ENCODE measurements around the gene TGFB2.

DNA sequence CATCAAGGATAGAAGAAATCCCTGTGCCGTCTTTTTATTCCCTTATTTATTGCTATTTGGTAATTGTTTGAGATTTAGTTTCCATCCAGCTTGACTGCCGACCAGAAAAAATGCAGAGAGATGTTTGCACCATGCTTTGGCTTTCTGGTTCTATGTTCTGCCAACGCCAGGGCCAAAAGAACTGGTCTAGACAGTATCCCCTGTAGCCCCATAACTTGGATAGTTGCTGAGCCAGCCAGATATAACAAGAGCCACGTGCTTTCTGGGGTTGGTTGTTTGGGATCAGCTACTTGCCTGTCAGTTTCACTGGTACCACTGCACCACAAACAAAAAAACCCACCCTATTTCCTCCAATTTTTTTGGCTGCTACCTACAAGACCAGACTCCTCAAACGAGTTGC, 99.0 kb downstream of the TGFB2 start:
- TF ChIP-seq, protein P1, sequence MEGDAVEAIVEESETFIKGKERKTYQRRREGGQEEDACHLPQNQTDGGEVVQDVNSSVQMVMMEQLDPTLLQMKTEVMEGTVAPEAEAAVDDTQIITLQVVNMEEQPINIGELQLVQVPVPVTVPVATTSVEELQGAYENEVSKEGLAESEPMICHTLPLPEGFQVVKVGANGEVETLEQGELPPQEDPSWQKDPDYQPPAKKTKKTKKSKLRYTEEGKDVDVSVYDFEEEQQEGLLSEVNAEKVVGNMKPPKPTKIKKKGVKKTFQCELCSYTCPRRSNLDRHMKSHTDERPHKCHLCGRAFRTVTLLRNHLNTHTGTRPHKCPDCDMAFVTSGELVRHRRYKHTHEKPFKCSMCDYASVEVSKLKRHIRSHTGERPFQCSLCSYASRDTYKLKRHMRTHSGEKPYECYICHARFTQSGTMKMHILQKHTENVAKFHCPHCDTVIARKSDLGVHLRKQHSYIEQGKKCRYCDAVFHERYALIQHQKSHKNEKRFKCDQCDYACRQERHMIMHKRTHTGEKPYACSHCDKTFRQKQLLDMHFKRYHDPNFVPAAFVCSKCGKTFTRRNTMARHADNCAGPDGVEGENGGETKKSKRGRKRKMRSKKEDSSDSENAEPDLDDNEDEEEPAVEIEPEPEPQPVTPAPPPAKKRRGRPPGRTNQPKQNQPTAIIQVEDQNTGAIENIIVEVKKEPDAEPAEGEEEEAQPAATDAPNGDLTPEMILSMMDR (IDR thresholded peaks at IDR 0.05) = no peak
- TF ChIP-seq, protein P2, sequence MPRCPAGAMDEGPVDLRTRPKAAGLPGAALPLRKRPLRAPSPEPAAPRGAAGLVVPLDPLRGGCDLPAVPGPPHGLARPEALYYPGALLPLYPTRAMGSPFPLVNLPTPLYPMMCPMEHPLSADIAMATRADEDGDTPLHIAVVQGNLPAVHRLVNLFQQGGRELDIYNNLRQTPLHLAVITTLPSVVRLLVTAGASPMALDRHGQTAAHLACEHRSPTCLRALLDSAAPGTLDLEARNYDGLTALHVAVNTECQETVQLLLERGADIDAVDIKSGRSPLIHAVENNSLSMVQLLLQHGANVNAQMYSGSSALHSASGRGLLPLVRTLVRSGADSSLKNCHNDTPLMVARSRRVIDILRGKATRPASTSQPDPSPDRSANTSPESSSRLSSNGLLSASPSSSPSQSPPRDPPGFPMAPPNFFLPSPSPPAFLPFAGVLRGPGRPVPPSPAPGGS (IDR thresholded peaks at IDR 0.05) = no peak
- TF ChIP-seq, protein P3, sequence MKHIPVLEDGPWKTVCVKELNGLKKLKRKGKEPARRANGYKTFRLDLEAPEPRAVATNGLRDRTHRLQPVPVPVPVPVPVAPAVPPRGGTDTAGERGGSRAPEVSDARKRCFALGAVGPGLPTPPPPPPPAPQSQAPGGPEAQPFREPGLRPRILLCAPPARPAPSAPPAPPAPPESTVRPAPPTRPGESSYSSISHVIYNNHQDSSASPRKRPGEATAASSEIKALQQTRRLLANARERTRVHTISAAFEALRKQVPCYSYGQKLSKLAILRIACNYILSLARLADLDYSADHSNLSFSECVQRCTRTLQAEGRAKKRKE (CRISPR knock-in tag; IDR thresholded peaks at IDR 0.05; ENCODE audit: low read depth) = no peak
- TF ChIP-seq, protein P4, sequence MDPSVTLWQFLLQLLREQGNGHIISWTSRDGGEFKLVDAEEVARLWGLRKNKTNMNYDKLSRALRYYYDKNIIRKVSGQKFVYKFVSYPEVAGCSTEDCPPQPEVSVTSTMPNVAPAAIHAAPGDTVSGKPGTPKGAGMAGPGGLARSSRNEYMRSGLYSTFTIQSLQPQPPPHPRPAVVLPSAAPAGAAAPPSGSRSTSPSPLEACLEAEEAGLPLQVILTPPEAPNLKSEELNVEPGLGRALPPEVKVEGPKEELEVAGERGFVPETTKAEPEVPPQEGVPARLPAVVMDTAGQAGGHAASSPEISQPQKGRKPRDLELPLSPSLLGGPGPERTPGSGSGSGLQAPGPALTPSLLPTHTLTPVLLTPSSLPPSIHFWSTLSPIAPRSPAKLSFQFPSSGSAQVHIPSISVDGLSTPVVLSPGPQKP (IDR thresholded peaks at IDR 0.05; ENCODE audit: low read depth, low read length) = no peak
- TF ChIP-seq, protein P5, sequence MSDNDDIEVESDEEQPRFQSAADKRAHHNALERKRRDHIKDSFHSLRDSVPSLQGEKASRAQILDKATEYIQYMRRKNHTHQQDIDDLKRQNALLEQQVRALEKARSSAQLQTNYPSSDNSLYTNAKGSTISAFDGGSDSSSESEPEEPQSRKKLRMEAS (IDR thresholded peaks at IDR 0.05) = no peak
- TF ChIP-seq, protein P6, sequence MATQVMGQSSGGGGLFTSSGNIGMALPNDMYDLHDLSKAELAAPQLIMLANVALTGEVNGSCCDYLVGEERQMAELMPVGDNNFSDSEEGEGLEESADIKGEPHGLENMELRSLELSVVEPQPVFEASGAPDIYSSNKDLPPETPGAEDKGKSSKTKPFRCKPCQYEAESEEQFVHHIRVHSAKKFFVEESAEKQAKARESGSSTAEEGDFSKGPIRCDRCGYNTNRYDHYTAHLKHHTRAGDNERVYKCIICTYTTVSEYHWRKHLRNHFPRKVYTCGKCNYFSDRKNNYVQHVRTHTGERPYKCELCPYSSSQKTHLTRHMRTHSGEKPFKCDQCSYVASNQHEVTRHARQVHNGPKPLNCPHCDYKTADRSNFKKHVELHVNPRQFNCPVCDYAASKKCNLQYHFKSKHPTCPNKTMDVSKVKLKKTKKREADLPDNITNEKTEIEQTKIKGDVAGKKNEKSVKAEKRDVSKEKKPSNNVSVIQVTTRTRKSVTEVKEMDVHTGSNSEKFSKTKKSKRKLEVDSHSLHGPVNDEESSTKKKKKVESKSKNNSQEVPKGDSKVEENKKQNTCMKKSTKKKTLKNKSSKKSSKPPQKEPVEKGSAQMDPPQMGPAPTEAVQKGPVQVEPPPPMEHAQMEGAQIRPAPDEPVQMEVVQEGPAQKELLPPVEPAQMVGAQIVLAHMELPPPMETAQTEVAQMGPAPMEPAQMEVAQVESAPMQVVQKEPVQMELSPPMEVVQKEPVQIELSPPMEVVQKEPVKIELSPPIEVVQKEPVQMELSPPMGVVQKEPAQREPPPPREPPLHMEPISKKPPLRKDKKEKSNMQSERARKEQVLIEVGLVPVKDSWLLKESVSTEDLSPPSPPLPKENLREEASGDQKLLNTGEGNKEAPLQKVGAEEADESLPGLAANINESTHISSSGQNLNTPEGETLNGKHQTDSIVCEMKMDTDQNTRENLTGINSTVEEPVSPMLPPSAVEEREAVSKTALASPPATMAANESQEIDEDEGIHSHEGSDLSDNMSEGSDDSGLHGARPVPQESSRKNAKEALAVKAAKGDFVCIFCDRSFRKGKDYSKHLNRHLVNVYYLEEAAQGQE (IDR thresholded peaks at IDR 0.05) = no peak
- TF ChIP-seq RAD21 (conservative IDR thresholded peaks at IDR 0.05 in 1 of 2, IDR thresholded peaks at IDR 0.05 in 1 of 2) (no peak), POLR2A (IDR thresholded peaks at IDR 0.05; ENCODE audit: low read length) (no peak), CHD2 (IDR thresholded peaks at IDR 0.05; ENCODE audit: low read length, partially characterized antibody) (no peak), EP300 (IDR thresholded peaks at IDR 0.05) (no peak)
